ENCODE results near the gene AP5Z1. TPM values are rescaled to one million over a fixed set of nuclear protein-coding genes. Genes with fewer than 3 reads are reported as not detected.

Gene AP5Z1
- total RNA-seq, 1 experiment from 2014 or later: 38.3 TPM

DNA sequence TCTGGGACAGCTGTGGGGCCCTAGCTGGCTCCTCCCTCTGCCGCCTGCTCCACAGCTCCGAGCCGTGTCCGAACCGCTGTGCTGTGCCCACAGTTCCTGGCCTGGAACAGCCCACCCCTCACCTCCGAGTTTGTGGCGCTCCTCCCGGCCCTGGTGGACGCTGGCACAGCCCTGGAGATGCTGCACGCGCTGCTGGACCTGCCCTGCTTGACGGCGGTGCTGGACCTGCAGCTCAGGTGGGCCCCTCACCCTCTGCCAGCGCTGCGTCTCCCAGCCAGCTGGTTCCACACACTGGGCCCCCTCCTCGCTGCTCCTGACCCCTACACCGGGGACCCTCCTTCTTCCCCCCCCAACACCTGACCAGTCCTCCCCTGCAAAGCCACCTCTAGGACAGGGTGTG lies 12.1 kb downstream of the AP5Z1 start:
- Histone ChIP-seq H3K79me2 (ENCODE audit: insufficient read depth, low read length) (no peaks in the 10 kb centered on the region), H2BK12ac (ENCODE audit: insufficient read length, low read depth, low read length) (no peak overlapping the region), H2BK120ac (ENCODE audit: low read depth, low read length, poor library complexity, severe bottlenecking) (no peak overlapping the region), H3K18ac (ENCODE audit: insufficient read length, low read depth, low read length) (no peak overlapping the region), H2AFZ (ENCODE audit: low read length) (no peak overlapping the region), H3K9ac (ENCODE audit: extremely low read depth, insufficient read length, low read length) (no peak overlapping the region), H3K9me3 (ENCODE audit: control insufficient read depth, low read depth, low read length) (no peaks in the 10 kb centered on the region), H4K20me1 (ENCODE audit: control insufficient read depth, insufficient read depth, insufficient read length) (no peaks in the 10 kb centered on the region), H3K27ac (ENCODE audit: insufficient read length, low read depth, low read length) (no peak overlapping the region), H2AK5ac (ENCODE audit: insufficient read length, low read length) (no peak overlapping the region), H4K91ac (ENCODE audit: insufficient read length, low read depth, low read length) (no peak overlapping the region), H3K23me2 (ENCODE audit: insufficient read length, low read depth, low read length, poor library complexity, severe bottlenecking) (peaks cover under 1% of the 10 kb centered on the region), H3K79me1 (ENCODE audit: insufficient read depth, low read depth, low read length, poor library complexity, severe bottlenecking) (no peaks in the 10 kb centered on the region), H4K8ac (replicated peaks; ENCODE audit: insufficient read length, low read depth, low read length) (no peak overlapping the region), H3K27me3 (ENCODE audit: insufficient read depth, low read length) (no peaks in the 10 kb centered on the region), H3K14ac (ENCODE audit: insufficient read depth, low read length) (no peak overlapping the region), H2BK5ac (ENCODE audit: insufficient read length, low read length) (no peak overlapping the region), H3K4ac (ENCODE audit: low read depth, low read length) (no peak overlapping the region), H3K23ac (ENCODE audit: insufficient read length, low read depth, low read length) (no peak overlapping the region), H4K5ac (ENCODE audit: insufficient read length, low read depth, low read length) (no peak overlapping the region), H2BK20ac (ENCODE audit: low read depth, low read length, poor library complexity, severe bottlenecking) (no peak overlapping the region), H3K56ac (ENCODE audit: insufficient read length, low read depth, low read length) (no peak overlapping the region), H2BK15ac (ENCODE audit: low read depth, low read length) (no peak overlapping the region), H3K4me1 (ENCODE audit: insufficient read depth, low read length) (no peaks in the 10 kb centered on the region), H3T11ph (ENCODE audit: low read length) (no peak overlapping the region), H3K4me2 (ENCODE audit: insufficient read depth, insufficient read length, low read length) (no peak overlapping the region)
- no peaks in the 10 kb centered on the region for H3K27me3 Mint-ChIP-seq (ENCODE audit: low read depth)
- H3K4me1 Mint-ChIP-seq: no peaks in the 10 kb centered on the region
- peak; percentile 20 for DNase-seq
- TF ChIP-seq, protein P1, sequence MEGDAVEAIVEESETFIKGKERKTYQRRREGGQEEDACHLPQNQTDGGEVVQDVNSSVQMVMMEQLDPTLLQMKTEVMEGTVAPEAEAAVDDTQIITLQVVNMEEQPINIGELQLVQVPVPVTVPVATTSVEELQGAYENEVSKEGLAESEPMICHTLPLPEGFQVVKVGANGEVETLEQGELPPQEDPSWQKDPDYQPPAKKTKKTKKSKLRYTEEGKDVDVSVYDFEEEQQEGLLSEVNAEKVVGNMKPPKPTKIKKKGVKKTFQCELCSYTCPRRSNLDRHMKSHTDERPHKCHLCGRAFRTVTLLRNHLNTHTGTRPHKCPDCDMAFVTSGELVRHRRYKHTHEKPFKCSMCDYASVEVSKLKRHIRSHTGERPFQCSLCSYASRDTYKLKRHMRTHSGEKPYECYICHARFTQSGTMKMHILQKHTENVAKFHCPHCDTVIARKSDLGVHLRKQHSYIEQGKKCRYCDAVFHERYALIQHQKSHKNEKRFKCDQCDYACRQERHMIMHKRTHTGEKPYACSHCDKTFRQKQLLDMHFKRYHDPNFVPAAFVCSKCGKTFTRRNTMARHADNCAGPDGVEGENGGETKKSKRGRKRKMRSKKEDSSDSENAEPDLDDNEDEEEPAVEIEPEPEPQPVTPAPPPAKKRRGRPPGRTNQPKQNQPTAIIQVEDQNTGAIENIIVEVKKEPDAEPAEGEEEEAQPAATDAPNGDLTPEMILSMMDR (conservative IDR thresholded peaks at IDR 0.05): no peak
- H3K4me3 Mint-ChIP-seq: no peak overlapping the region
- no peaks in the 10 kb centered on the region for H3K9me3 Mint-ChIP-seq
- H3K27ac Mint-ChIP-seq: no peak overlapping the region
- peaks cover 0 to 20% (median 4%) of the 10 kb centered on the region in 3 experiments; a peak in 4 of 7 replicates for H3K36me3 Mint-ChIP-seq (ENCODE audit: insufficient read depth in 1 of 3, low read depth in 3 of 3)
- no CpG with 5 or more reads among the region's 17 CpGs for WGBS (ENCODE audit: extremely low coverage, insufficient read length, low lambda C conversion rate)

All from H9 (cell line).